ENCODE results near the gene PIP4P1.

PIP4P1 gene

DNA sequence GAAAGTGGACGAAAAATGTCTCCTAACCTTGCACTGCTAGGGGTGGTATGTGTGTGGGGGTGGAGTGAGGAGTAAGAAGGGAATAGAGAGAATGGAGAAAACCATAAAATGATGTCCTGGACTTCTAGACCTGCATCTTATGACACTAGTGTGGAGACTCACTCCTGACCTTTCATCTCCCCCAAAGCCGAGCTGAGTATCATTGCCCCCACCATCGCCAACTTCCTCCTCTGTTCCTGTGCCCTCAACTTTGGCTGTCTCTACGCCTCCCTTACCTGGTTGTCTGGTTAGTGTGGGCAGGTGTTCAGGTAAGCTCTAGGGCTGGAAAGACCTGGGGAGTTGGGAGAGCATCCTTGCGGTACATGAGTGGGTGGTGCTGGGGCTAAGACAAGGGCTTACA lies 20.8 kb downstream of the PIP4P1 start:
- TF ChIP-seq POLR2A (IDR thresholded peaks at IDR 0.05; ENCODE audit: low read depth, low read length), result no peak
- no peak for TF ChIP-seq SPI1 (IDR thresholded peaks at IDR 0.05; ENCODE audit: low read depth, low read length)
- TF ChIP-seq POU2F2 (IDR thresholded peaks at IDR 0.05; ENCODE audit: low read depth, low read length), result no peak
- no peak for TF ChIP-seq POLR2AphosphoS5 (IDR thresholded peaks at IDR 0.05; ENCODE audit: low read depth, low read length)
- no peak for TF ChIP-seq TAF1 (IDR thresholded peaks at IDR 0.05; ENCODE audit: low read depth, low read length)
- TF ChIP-seq PAX5 (IDR thresholded peaks at IDR 0.05; ENCODE audit: insufficient read depth, low read length, severe bottlenecking), result no peak
- FAIRE-seq (no peak), DNase-seq (ENCODE audit: insufficient read length, low spot score) (no peak)

DNA sequence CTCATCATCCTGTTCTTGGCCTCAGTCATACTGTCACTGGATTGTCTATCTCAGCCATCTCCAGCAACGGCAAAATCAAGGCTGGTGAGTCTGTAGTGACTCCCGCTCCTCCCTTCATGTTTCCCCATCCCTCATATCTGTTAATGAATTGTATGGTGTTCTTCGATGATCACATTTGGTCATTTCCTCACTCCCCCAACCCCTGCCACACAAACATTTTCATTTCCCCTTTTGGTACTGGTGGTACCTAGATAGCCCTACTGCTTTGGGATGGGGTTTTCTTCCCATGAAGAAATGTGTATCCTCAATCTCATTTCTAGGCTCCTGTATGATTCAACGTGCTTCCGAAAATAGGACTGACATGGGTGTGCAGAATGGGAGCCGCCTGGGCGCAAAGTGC lies 22.6 kb downstream of the PIP4P1 start:
- DNase-seq (ENCODE audit: insufficient read length, low spot score) (no peak), FAIRE-seq (peak; percentile 56)
- TF ChIP-seq TAF1 (IDR thresholded peaks at IDR 0.05; ENCODE audit: low read depth, low read length) (no peak), POU2F2 (IDR thresholded peaks at IDR 0.05; ENCODE audit: low read depth, low read length) (no peak), PAX5 (IDR thresholded peaks at IDR 0.05; ENCODE audit: insufficient read depth, low read length, severe bottlenecking) (no peak), SPI1 (IDR thresholded peaks at IDR 0.05; ENCODE audit: low read depth, low read length) (peak; percentile 86), POLR2AphosphoS5 (IDR thresholded peaks at IDR 0.05; ENCODE audit: low read depth, low read length) (no peak)

DNA sequence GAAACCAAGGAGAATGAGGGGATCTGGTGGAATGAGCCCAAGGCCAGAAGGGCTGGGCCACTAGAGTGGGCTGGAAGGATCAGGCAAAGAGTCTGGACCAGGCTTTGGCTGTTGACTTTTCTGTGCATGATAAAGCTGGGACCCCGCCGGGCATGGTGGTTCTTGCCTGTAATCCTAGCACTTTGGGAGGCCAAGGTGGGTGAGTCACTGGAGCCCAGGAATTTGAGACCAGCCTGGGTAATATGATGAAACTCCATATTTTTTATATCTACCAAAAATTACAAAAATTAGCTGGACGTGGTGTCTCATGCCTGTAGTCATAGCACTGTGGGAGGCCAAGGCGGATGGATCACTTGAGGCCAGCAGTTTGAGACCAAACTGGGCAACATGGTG lies 24.9 kb downstream of the PIP4P1 start:
- TF ChIP-seq POLR2A (IDR thresholded peaks at IDR 0.05; ENCODE audit: low read depth, low read length) (no peak), TAF1 (IDR thresholded peaks at IDR 0.05; ENCODE audit: low read depth, low read length) (no peak), POLR2AphosphoS5 (IDR thresholded peaks at IDR 0.05; ENCODE audit: low read depth, low read length) (no peak), PAX5 (IDR thresholded peaks at IDR 0.05; ENCODE audit: insufficient read depth, low read length, severe bottlenecking) (no peak), POU2F2 (IDR thresholded peaks at IDR 0.05; ENCODE audit: low read depth, low read length) (no peak), SPI1 (IDR thresholded peaks at IDR 0.05; ENCODE audit: low read depth, low read length) (no peak)
- FAIRE-seq (no peak), DNase-seq (ENCODE audit: insufficient read length, low spot score) (no peak)

DNA sequence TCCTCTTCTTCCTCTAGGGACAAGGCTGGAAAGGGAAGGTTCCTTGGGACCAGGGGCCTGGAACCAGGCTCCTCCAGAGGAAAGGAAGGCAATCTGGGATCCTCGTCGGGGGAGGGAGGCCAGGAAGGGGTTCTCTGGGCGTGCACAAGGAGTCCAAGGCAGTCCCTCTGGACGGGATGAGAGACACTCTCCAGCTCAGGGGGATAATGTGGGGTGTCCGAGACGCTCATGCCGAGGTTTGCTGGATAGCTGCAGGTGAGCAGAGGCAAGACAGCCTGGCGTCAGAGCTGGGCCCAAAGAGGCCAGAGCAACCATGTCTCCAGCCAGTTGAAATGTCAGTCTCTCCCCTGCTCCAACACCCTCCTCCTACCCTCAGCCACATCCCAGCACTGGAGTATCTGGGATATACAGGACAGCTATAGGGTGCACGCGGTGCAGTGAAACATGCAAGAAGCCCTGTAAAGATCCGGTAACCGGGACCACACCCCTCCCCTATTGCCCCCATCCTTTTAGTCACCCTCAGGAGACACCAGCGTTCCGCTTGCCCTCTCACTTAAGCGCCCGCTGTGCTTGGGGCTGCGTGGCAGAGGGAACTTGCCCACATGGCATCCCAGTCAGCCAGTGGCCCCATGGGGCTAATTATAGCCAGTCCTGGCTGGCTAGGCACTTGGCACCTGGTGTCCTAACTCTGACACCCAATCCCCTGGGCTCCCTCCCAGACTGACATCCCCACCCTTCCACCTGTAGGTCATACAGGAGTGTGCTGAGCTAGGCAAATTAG lies 25.5 kb downstream of the PIP4P1 start, which contains the start of gene KLHL33:
Gene KLHL33, minus strand, starts transcription at position 585 of the 781 bp plus-strand sequence. Its CDS starts 355 bp downstream, at position 230.
- FAIRE-seq (no peak), DNase-seq (ENCODE audit: insufficient read length, low spot score) (no peak)
- TF ChIP-seq TAF1 (IDR thresholded peaks at IDR 0.05; ENCODE audit: low read depth, low read length) (no peak), POLR2AphosphoS5 (IDR thresholded peaks at IDR 0.05; ENCODE audit: low read depth, low read length) (no peak), SPI1 (IDR thresholded peaks at IDR 0.05; ENCODE audit: low read depth, low read length) (no peak), POU2F2 (IDR thresholded peaks at IDR 0.05; ENCODE audit: low read depth, low read length) (no peak), PAX5 (IDR thresholded peaks at IDR 0.05; ENCODE audit: insufficient read depth, low read length, severe bottlenecking) (no peak), POLR2A (IDR thresholded peaks at IDR 0.05; ENCODE audit: low read depth, low read length) (no peak)

DNA sequence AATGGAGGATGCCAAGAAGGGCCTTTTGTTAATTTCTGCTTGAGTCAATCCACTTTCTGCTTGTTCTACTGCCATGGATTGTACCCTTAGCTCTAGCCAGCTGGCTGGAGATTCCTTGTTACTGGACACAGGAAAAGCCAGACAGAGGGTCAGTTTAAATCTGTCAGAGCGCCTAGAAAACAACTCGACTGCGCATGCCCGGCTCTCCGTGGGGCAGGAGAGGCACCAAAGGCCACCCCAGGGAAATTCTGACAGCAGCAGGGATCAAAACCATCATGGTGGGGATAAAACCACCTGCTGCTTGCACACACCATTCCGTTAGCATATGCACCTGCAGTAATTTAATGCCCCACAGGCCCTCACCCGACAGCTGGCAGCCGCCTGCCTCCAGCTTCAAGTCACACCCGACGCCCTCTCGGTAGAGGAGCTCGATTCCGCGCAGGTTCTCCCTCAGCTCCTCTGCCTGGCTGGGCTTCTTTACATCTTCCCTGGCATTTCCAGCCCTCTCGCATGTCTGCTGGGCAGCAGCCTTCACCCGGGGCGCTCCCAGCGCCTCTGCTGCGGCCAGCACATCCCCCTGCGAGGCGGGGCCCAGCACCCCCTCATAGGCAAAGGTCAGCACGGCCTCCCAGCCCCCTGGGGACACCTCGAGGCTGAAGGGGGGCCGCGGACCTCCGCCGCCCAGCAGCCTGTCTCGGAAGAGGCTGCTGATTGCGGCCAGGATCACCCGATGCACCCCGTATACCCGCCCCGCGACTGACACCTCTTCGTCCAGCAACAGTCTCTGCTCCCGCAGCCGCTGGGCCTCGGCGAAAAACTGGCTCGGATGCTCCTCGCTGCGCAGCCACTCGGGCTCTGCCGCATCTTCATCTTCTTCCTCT lies 26.3 kb downstream of the PIP4P1 start:
- FAIRE-seq (no peak), DNase-seq (ENCODE audit: insufficient read length, low spot score) (no peak)
- TF ChIP-seq POLR2A (IDR thresholded peaks at IDR 0.05; ENCODE audit: low read depth, low read length) (no peak), TAF1 (IDR thresholded peaks at IDR 0.05; ENCODE audit: low read depth, low read length) (no peak), PAX5 (IDR thresholded peaks at IDR 0.05; ENCODE audit: insufficient read depth, low read length, severe bottlenecking) (no peak), POU2F2 (IDR thresholded peaks at IDR 0.05; ENCODE audit: low read depth, low read length) (no peak), SPI1 (IDR thresholded peaks at IDR 0.05; ENCODE audit: low read depth, low read length) (no peak), POLR2AphosphoS5 (IDR thresholded peaks at IDR 0.05; ENCODE audit: low read depth, low read length) (no peak)

DNA sequence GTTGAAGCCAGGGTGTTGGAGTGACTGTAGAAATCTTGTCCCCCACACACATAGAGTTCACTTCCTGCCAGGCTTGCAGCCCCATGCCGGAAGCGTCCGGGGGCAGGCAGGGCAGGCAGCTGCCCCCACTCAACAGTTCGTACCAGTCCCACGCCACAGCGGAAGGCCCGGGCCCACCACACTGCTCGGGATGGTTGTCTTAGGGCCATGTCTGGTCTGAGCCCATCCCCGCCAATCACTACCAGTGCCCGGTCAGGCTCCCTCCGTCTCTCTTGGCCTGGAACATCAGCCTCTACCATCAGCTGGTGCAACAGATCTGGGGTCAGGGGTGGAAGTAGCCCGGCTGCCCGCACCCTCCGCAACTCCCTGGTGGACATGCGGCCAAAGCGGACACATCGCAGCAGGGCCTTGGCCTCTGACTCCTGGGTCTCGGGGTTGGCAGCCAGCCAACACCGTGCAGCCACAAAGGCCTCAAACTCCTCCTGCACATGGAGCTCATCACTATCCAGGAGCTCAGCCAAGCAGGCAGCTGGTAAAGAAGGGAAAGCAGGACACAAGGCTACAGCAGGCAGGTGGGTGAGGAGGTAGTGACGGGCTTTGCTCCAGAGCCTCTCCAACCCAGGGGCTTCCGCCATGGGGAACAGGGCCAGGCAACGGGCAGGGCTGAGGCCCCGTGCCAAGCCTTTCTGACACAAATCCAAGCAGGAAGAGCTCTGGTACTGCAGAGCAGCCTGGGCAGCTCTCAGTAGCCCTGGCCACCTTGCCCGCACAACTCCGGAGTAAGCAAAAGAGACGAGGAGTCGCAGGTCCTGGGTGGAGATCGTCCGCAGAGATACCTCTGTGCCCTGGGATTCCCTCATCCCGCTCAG lies 31.2 kb downstream of the PIP4P1 start:
- DNase-seq (ENCODE audit: insufficient read length, low spot score), result no peak
- FAIRE-seq, result peak; percentile 51
- TF ChIP-seq PAX5 (IDR thresholded peaks at IDR 0.05; ENCODE audit: insufficient read depth, low read length, severe bottlenecking), result no peak
- TF ChIP-seq POLR2AphosphoS5 (IDR thresholded peaks at IDR 0.05; ENCODE audit: low read depth, low read length), result no peak
- TF ChIP-seq SPI1 (IDR thresholded peaks at IDR 0.05; ENCODE audit: low read depth, low read length), result no peak
- TF ChIP-seq POU2F2 (IDR thresholded peaks at IDR 0.05; ENCODE audit: low read depth, low read length), result no peak
- no peak for TF ChIP-seq TAF1 (IDR thresholded peaks at IDR 0.05; ENCODE audit: low read depth, low read length)
- no peak for TF ChIP-seq POLR2A (IDR thresholded peaks at IDR 0.05; ENCODE audit: low read depth, low read length)

DNA sequence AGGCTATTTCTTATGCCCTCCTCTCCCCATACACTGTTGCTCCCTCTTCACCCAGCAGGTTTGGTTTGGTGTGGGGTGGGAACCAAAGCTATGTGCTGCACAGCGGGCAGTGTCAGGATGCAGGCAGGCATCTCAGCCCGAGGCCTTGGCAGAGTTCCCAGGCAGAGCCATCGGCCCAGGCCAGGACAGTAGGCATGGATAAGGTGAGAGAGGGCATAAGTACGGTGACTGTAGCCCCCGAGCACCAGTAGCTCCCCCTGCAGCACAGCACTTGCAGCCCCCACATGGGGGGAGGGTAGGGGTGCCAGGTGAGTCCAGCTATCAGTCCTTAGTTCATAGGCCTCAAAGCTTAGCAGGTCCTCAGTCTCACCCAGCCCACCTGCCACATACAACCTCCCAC lies 32.4 kb downstream of the PIP4P1 start:
- FAIRE-seq (peak; percentile 50), DNase-seq (ENCODE audit: insufficient read length, low spot score) (no peak)
- TF ChIP-seq POLR2AphosphoS5 (IDR thresholded peaks at IDR 0.05; ENCODE audit: low read depth, low read length) (no peak), TAF1 (IDR thresholded peaks at IDR 0.05; ENCODE audit: low read depth, low read length) (no peak), POU2F2 (IDR thresholded peaks at IDR 0.05; ENCODE audit: low read depth, low read length) (no peak), POLR2A (IDR thresholded peaks at IDR 0.05; ENCODE audit: low read depth, low read length) (no peak), PAX5 (IDR thresholded peaks at IDR 0.05; ENCODE audit: insufficient read depth, low read length, severe bottlenecking) (no peak), SPI1 (IDR thresholded peaks at IDR 0.05; ENCODE audit: low read depth, low read length) (no peak)

DNA sequence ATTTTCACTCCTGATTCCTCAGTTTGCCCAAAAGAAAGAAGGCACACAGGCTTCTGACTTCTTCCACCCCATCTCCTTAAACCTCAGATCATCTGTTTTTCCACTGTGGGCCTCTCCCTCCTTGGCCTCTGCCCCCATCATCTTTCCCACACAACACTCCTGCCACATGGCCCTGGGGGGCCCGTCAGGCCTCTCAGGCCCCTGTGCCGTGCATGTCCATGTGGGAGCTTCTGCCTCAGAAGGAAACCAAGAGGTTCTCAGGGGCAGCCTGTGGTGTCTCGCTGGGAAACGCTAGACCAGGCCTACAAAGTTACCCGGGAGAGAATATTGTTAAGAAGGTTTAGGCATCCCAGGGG lies 33.2 kb downstream of the PIP4P1 start:
- DNase-seq (ENCODE audit: insufficient read length, low spot score) (no peak), FAIRE-seq (no peak)
- TF ChIP-seq SPI1 (IDR thresholded peaks at IDR 0.05; ENCODE audit: low read depth, low read length) (no peak), POLR2A (IDR thresholded peaks at IDR 0.05; ENCODE audit: low read depth, low read length) (no peak), POU2F2 (IDR thresholded peaks at IDR 0.05; ENCODE audit: low read depth, low read length) (no peak), PAX5 (IDR thresholded peaks at IDR 0.05; ENCODE audit: insufficient read depth, low read length, severe bottlenecking) (no peak), POLR2AphosphoS5 (IDR thresholded peaks at IDR 0.05; ENCODE audit: low read depth, low read length) (no peak), TAF1 (IDR thresholded peaks at IDR 0.05; ENCODE audit: low read depth, low read length) (no peak)
